ENCODE measurements around the gene C11orf21.

DNA sequence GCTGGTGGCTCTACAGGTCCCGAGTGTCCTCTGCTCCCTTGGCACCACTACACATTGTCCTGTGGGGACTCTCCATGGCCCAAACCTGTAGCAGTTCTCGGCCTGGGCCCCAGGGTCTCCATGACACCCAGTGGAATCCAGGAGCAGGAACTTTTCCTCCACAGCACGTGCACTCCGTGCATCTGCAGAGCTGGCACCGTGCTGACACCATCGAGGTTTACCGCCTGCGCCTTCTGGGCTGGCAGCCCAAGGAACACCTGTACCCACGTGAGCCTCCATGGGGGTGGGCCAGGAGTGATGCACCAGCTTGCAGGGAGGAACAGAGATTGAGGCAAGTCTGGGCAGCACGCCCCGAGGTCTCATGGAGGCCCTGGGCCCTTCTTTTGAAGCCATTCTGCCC, 25.3 kb upstream of the C11orf21 start:
- no peak for TF ChIP-seq CTCF (IDR thresholded peaks at IDR 0.05)
- TF ChIP-seq PBX3 (IDR thresholded peaks at IDR 0.05) = no peak
- no peak for TF ChIP-seq RFX5 (IDR thresholded peaks at IDR 0.05; ENCODE audit: low read length)
- no peak for TF ChIP-seq ZBTB33 (IDR thresholded peaks at IDR 0.05; ENCODE audit: borderline replicate concordance, low read depth)
- TF ChIP-seq CHD2 (IDR thresholded peaks at IDR 0.05; ENCODE audit: low read length, partially characterized antibody) = no peak
- TF ChIP-seq NFIC (IDR thresholded peaks at IDR 0.05; ENCODE audit: borderline replicate concordance) = no peak
- no peak for TF ChIP-seq EZH2phosphoT487 (IDR thresholded peaks at IDR 0.05; ENCODE audit: borderline replicate concordance, low read depth)
- no peak for TF ChIP-seq TEAD4 (IDR thresholded peaks at IDR 0.05; ENCODE audit: borderline replicate concordance, insufficient read depth)
- no peak for TF ChIP-seq TAF1 (IDR thresholded peaks at IDR 0.05; ENCODE audit: borderline replicate concordance, low read depth, low read length)
